Brain microvascular endothelial cell (primary cell): ENCODE data around the gene NHLRC4.

Experiments
- DNase-seq: peaks from one replicate; pipeline ENCODE4 v3.0.0-alpha.2; 2020
- H3K27ac ChIP-seq: fragments of 250-450 bp; sonication (Bioruptor Pico); 2 replicates; pipeline ENCODE4 v1.5.1; 2020; ENCODE audit warnings: mild to moderate bottlenecking, moderate library complexity
- H3K27me3 ChIP-seq: fragments of 250-450 bp; sonication (Bioruptor Pico); replicated peaks from 2 replicates; pipeline ENCODE4 v1.5.1; 2020; ENCODE audit warnings: mild to moderate bottlenecking
- H3K36me3 ChIP-seq: fragments of 250-450 bp; sonication (Bioruptor Pico); replicated peaks from 2 replicates; pipeline ENCODE4 v1.5.1; 2020; ENCODE audit warnings: mild to moderate bottlenecking
- H3K4me3 ChIP-seq: 2 replicates; pipeline ENCODE4 v1.5.1; 2011; ENCODE audit warnings: low read depth, mild to moderate bottlenecking, control low read depth, low read length, moderate library complexity
- in situ Hi-C: cut with HindIII; loops from 2 replicates; pipeline ENCODE4 v1.10.0; 2017; ENCODE audit warnings: low sequenced_read_pairs, low pct_ligation_motif_present
- TF ChIP-seq, protein P1 (sequence below): IDR thresholded peaks from 2 replicates; pipeline ENCODE4 v1.5.1; 2011; ENCODE audit warnings: low read depth, mild to moderate bottlenecking, moderate library complexity, low read length, control low read depth, inconsistent platforms; ENCODE audit errors: missing control alignments

The NHLRC4 gene

GRCh38 chr16:586645-587590 lies 20.1 kb downstream of the NHLRC4 start:
- Histone ChIP-seq H3K27me3 (no peaks in the 10 kb centered on the region), H3K36me3 (no peaks in the 10 kb centered on the region), H3K4me3 (no peak overlapping the region), H3K27ac (no peak overlapping the region)
- in situ Hi-C loops = no loop called here
- TF ChIP-seq, protein P1, sequence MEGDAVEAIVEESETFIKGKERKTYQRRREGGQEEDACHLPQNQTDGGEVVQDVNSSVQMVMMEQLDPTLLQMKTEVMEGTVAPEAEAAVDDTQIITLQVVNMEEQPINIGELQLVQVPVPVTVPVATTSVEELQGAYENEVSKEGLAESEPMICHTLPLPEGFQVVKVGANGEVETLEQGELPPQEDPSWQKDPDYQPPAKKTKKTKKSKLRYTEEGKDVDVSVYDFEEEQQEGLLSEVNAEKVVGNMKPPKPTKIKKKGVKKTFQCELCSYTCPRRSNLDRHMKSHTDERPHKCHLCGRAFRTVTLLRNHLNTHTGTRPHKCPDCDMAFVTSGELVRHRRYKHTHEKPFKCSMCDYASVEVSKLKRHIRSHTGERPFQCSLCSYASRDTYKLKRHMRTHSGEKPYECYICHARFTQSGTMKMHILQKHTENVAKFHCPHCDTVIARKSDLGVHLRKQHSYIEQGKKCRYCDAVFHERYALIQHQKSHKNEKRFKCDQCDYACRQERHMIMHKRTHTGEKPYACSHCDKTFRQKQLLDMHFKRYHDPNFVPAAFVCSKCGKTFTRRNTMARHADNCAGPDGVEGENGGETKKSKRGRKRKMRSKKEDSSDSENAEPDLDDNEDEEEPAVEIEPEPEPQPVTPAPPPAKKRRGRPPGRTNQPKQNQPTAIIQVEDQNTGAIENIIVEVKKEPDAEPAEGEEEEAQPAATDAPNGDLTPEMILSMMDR = no peak
- DNase-seq = no peak

DNA sequence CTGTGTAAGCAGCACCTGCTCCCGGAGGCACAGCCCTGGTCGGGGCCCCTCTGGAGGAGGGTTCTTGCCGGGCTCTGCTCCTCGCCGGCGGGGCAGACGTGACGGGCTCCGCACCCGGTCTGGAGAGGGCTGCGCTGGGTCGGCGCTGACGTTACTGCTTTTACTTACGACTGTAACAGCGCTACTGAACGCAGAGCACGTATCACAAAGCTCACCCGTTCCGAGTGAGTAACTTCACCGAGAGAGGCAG lies 21.8 kb downstream of the NHLRC4 start:
- DNase-seq = peak; percentile 62
- TF ChIP-seq, protein P1 = no peak
- in situ Hi-C loops = no loop called here
- Histone ChIP-seq H3K27me3 (no peaks in the 10 kb centered on the region), H3K27ac (peak overlapping the region; percentile 96), H3K4me3 (peak overlapping the region; percentile 87), H3K36me3 (no peaks in the 10 kb centered on the region)

- no peaks in the 10 kb centered on the region for H3K27me3 ChIP-seq
- DNase-seq = peak; percentile 92
- in situ Hi-C loops = no loop called here
- no peaks in the 10 kb centered on the region for H3K36me3 ChIP-seq
- TF ChIP-seq, protein P1 = no peak
- H3K4me3 ChIP-seq = peak overlapping the region; percentile 87
- peak overlapping the region; percentile 96 for H3K27ac ChIP-seq
Measured at GRCh38 chr16:588889-589657, 22.3 kb downstream of the NHLRC4 start.

DNA sequence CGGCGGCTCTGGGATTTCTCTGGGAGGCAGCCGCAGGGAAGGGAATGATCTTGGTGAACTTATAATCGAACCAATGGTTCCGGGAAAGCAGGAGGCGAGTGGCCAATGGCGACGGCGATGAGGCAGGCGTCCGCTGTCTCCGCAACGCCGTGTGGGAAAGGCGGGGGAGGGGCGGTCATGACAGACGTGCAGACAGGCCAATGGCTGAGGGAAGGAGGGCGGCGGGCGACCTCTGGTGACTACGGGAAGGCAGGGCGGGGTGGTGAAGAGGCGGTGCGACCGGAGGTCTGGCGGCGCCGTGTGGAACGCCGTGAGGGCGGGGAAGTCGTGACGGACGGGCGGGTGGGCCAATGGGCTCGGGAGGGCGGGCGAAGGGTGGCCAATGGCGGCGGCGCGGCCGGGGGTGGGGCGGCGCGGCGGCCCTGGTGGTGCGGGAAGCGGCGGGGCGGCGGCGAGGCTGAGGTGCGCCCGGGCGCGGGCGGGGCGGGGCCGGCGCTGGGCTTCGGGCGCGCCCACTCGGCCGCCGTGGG lies 22.9 kb downstream of the NHLRC4 start, which contains the start of gene RAB40C:
TSS of gene RAB40C (plus strand) at position 409 of the 530 bp plus-strand sequence. CDS start 226 bp downstream, outside the sequence.
- in situ Hi-C loops = no loop called here
- TF ChIP-seq, protein P1 = peak; percentile 23

GRCh38 chr16:590188-590814 lies 23.5 kb downstream of the NHLRC4 start:
- H3K36me3 ChIP-seq = no peaks in the 10 kb centered on the region
- H3K27ac ChIP-seq = peak overlapping the region; percentile 29
- TF ChIP-seq, protein P1 = no peak
- no peaks in the 10 kb centered on the region for H3K27me3 ChIP-seq
- DNase-seq = no peak
- peak overlapping the region; percentile 77 for H3K4me3 ChIP-seq
- in situ Hi-C loops = no loop called here

More for the DNA sequence above, 22.9 kb downstream of the NHLRC4 start, which contains the start of gene RAB40C:
- H3K27me3 ChIP-seq = no peaks in the 10 kb centered on the region
- H3K27ac ChIP-seq = peak within 1 kb of the TSS; percentile 96
- H3K4me3 ChIP-seq = peak within 1 kb of the TSS; percentile 87
- H3K36me3 ChIP-seq = no peaks in the 10 kb centered on the region
- DNase-seq = peak; percentile 96
